OCI-LY7 (cell line): ENCODE results near the gene PXDN. TPM values are rescaled to one million over a fixed set of nuclear protein-coding genes. Genes with fewer than 3 reads are reported as not detected.

Experiments
- BruUV-seq: library from RNA; stranded (reverse); fragments of 400-500 nt; replicated peaks from 2 replicates; lab custom pipeline; 2021; lab: Mats Ljungman, UMichigan
- CTCF ChIA-PET: fragments of 300-600 bp; sonication (Branson Sonifier 250); formaldehyde crosslinking; loops from one replicate; lab custom pipeline; 2022; ENCODE audit warnings: antibody characterized with exemption; ENCODE audit not compliant: unreplicated experiment; lab: Charles Lee
- POLR2A ChIA-PET: fragments of 300-600 bp; sonication (Branson Sonifier 250); formaldehyde crosslinking; loops from one replicate; lab custom pipeline; 2022; ENCODE audit warnings: antibody characterized with exemption; lab: Charles Lee
- DNase-seq: peaks from one replicate; pipeline ENCODE4 v3.0.0-alpha.2; 2015; ENCODE audit warnings: low spot score
- H2AFZ ChIP-seq: fragments of 200-600 bp; sonication (generic), shearing (Covaris generic); 2 replicates; pipeline ENCODE4 v1.6.1; 2014; ENCODE audit warnings: mild to moderate bottlenecking, antibody characterized with exemption, low read length, moderate library complexity
- H3K27ac ChIP-seq: fragments of 200-600 bp; sonication (generic); 2 replicates; pipeline ENCODE4 v1.5.1; 2014; ENCODE audit warnings: mixed run types, low read depth, mild to moderate bottlenecking, moderate library complexity, low read length, inconsistent platforms; ENCODE audit not compliant: poor library complexity, severe bottlenecking
- H3K36me3 ChIP-seq: fragments of 200-600 bp; sonication (generic); 2 replicates; pipeline ENCODE4 v1.6.1; 2014; ENCODE audit warnings: mild to moderate bottlenecking, antibody characterized with exemption, low read length, moderate library complexity, mixed read lengths; ENCODE audit not compliant: insufficient read depth
- H3K4me1 ChIP-seq: fragments of 200-600 bp; sonication (generic); 2 replicates; pipeline ENCODE4 v1.5.1; 2014; ENCODE audit warnings: mild to moderate bottlenecking, low read length; ENCODE audit not compliant: insufficient read depth, poor library complexity, severe bottlenecking
- H3K4me2 ChIP-seq: fragments of 200-600 bp; sonication (generic); 2 replicates; pipeline ENCODE4 v1.6.1; 2014; ENCODE audit warnings: mild to moderate bottlenecking, low read length
- H3K4me3 ChIP-seq: fragments of 200-600 bp; sonication (generic); 2 replicates; pipeline ENCODE4 v1.5.1; 2014; ENCODE audit warnings: mild to moderate bottlenecking, low read depth, low read length; ENCODE audit not compliant: poor library complexity, severe bottlenecking
- H3K79me2 ChIP-seq: fragments of 200-600 bp; sonication (generic); 2 replicates; pipeline ENCODE4 v1.6.1; 2016; ENCODE audit warnings: low read depth, mild to moderate bottlenecking, low read length, moderate library complexity, mixed read lengths; ENCODE audit not compliant: insufficient read depth
- H3K9me2 ChIP-seq: fragments of 200-600 bp; sonication (generic); 2 replicates; pipeline ENCODE4 v1.6.1; 2016; ENCODE audit warnings: mild to moderate bottlenecking, low read length, mixed read lengths; ENCODE audit not compliant: insufficient read depth
- H3K9me3 ChIP-seq: fragments of 200-600 bp; sonication (generic); 2 replicates; pipeline ENCODE4 v1.6.1; 2014; ENCODE audit warnings: mild to moderate bottlenecking, mixed run types, low read length, mixed read lengths
- H4K20me1 ChIP-seq: fragments of 200-600 bp; sonication (generic); 2 replicates; pipeline ENCODE4 v1.6.1; 2014; ENCODE audit warnings: mild to moderate bottlenecking, antibody characterized with exemption, low read length, moderate library complexity, mixed read lengths; ENCODE audit not compliant: insufficient read depth
- CTCF ChIP-seq: fragments of 200-600 bp; sonication (generic); conservative IDR thresholded peaks from 2 replicates; pipeline ENCODE4 v1.5.1; 2014; ENCODE audit warnings: mild to moderate bottlenecking, antibody characterized with exemption, low read length, moderate library complexity, mixed read lengths
- EZH2phosphoT487 ChIP-seq: fragments of 200-600 bp; sonication (generic); IDR thresholded peaks from 2 replicates; pipeline ENCODE4 v1.6.1; 2018; ENCODE audit warnings: low read depth, borderline replicate concordance, mild to moderate bottlenecking, mixed run types, antibody characterized with exemption, low read length, moderate library complexity, mixed read lengths
- intact Hi-C: fragments of 100-400 bp; cut with micrococcal nuclease; formaldehyde crosslinking; loops from one replicate; pipeline ENCODE4 v1.10.0; 2022; ENCODE audit not compliant: unreplicated experiment
- total RNA-seq, 2 experiments: library from RNA; depleted of rRNA in 1 of 2; stranded (reverse); fragments of >200 nt in 1 of 2; shearing (Covaris generic) in 1 of 2; gene quantifications; 2 replicates each; pipeline ENCODE4 v1.2.3, GENCODE V29; 2014 to 2022

The PXDN gene
- total RNA-seq, 2 experiments from 2014 or later, result not detected

GRCh38 chr2:1749489-1750119 lies 5.3 kb upstream of the PXDN start:
- H3K4me1 ChIP-seq, result no peaks in the 10 kb centered on the region
- H3K79me2 ChIP-seq, result no peaks in the 10 kb centered on the region
- intact Hi-C loops, result loop anchor here (5.0 kb wide), 1 partner anchor 157 kb away; no protein-coding TSS in a partner anchor
- H3K9me2 ChIP-seq, result no peaks in the 10 kb centered on the region
- no peak overlapping the region for H2AFZ ChIP-seq
- no peak for TF ChIP-seq CTCF
- TF ChIP-seq EZH2phosphoT487, result no peak
- ChIA-PET CTCF (no interaction called here), POLR2A (no interaction called here)
- no TSS peak for BruUV-seq
- DNase-seq, result no peak
- H3K4me3 ChIP-seq, result no peak overlapping the region
- no peaks in the 10 kb centered on the region for H3K36me3 ChIP-seq
- no peak overlapping the region for H3K27ac ChIP-seq
- no peak overlapping the region for H3K4me2 ChIP-seq
- H3K9me3 ChIP-seq, result no peaks in the 10 kb centered on the region
- no peaks in the 10 kb centered on the region for H4K20me1 ChIP-seq

- Histone ChIP-seq H3K4me1 (no peaks in the 10 kb centered on the region), H3K4me3 (no peak overlapping the region), H3K4me2 (no peak overlapping the region), H2AFZ (no peak overlapping the region), H3K36me3 (no peaks in the 10 kb centered on the region), H3K79me2 (no peaks in the 10 kb centered on the region), H3K27ac (no peak overlapping the region), H3K9me2 (no peaks in the 10 kb centered on the region), H3K9me3 (no peaks in the 10 kb centered on the region), H4K20me1 (no peaks in the 10 kb centered on the region)
- TF ChIP-seq CTCF (no peak), EZH2phosphoT487 (no peak)
- intact Hi-C loops, result no loop called here
- ChIA-PET POLR2A (interaction anchor here (0.6 kb wide), 1 partner anchor 608 kb away, joined by 3 read pairs; no protein-coding TSS in a partner anchor), CTCF (no interaction called here)
- no peak for DNase-seq
- BruUV-seq, result no TSS peak
Observed at GRCh38 chr2:1748741-1749488, 4.6 kb upstream of the PXDN start.
